ENCODE measurements around the gene SPRR1A. TPM values are rescaled to one million over a fixed set of nuclear protein-coding genes. Genes with fewer than 3 reads are reported as not detected.
"Not testable (repeated sequence)": the region's sequence is repeated elsewhere in the genome, so short reads cannot be mapped to it uniquely, and the experiment has no call there.

SPRR1A gene
- total and polyA plus RNA-seq, 2 of the 13 experiments (the other 11 are each of a cell fraction or from before 2014, with no cell fraction given) = not detected

DNA sequence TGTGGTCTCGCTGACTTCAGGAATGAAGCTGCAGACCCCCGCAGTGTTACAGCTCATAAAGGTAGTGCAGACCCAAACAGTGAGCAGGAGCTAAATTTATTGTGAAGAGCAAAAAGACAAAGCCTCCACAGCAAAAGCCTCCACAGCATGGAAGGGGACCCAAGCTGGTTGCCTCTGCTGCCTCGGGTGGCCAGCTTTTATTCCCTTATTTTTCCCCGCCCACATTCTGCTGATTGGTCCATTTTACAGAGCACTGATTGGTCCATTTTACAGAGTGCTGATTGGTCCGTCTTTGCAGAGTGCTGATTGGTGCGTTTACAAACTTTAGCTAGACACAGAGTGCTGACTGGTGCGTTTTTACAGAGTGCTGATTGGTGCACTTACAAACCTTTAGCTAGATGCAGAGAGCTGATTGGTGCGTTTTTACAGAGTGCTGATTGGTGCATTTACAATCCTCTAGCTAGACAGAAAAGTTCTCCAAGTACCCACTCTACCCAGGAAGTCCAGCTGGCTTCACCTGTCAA lies 27.4 kb downstream of the SPRR1A start:
- H3K9me3 ChIP-seq (ENCODE audit: low read length); H3K27ac ChIP-seq (ENCODE audit: extremely low read length, insufficient read depth, low read length); H4K20me1 ChIP-seq (ENCODE audit: insufficient read depth, low read length); H3K4me1 ChIP-seq (ENCODE audit: insufficient read depth, low read length); H3K27me3 ChIP-seq (ENCODE audit: control insufficient read depth in 1 of 2, insufficient read depth in 2 of 2, low read length in 2 of 2); POLR2A ChIA-PET; in situ Hi-C loops (cut with HindIII; ENCODE audit: extremely low pct_ligation_motif_present, low pct_unique_long_range_greater_than_20kb); H3K36me3 ChIP-seq (replicated peaks in 1 of 2; ENCODE audit: control insufficient read depth in 1 of 2, insufficient read depth in 2 of 2, low read length in 2 of 2); BruUV-seq (replicated peaks); ATAC-seq; DNase-seq (ENCODE audit: low spot score); H3K4me3 ChIP-seq (replicated peaks in 1 of 3; ENCODE audit: insufficient read depth in 1 of 3, low read depth in 2 of 3, low read length in 3 of 3); H3K4me2 ChIP-seq (ENCODE audit: low read depth, low read length); H2AFZ ChIP-seq (ENCODE audit: low read length); FAIRE-seq; H3K9ac ChIP-seq (ENCODE audit: insufficient read depth, low read depth, low read length); CTCF ChIA-PET (ENCODE audit: low intra/inter-chr PET ratio, low total read pairs); H3K79me2 ChIP-seq (ENCODE audit: insufficient read depth, low read length); intact Hi-C loops (cut with micrococcal nuclease; ENCODE audit: unreplicated experiment): not testable (repeated sequence)
- 15% methylated on average over 8 of the region's 8 CpGs for WGBS (ENCODE audit: low lambda C conversion rate)
- peak in 1 of 2 experiments; percentile 60; a peak in 3 of 4 replicates for TF ChIP-seq MAFK (conservative IDR thresholded peaks at IDR 0.05 in 1 of 2, IDR thresholded peaks at IDR 0.05 in 1 of 2; ENCODE audit: low read length in 2 of 2)
- TF ChIP-seq MAFF (IDR thresholded peaks at IDR 0.05; ENCODE audit: low read depth, low read length) = peak; percentile 43; the same call in 1 of the 2 replicates

DNA sequence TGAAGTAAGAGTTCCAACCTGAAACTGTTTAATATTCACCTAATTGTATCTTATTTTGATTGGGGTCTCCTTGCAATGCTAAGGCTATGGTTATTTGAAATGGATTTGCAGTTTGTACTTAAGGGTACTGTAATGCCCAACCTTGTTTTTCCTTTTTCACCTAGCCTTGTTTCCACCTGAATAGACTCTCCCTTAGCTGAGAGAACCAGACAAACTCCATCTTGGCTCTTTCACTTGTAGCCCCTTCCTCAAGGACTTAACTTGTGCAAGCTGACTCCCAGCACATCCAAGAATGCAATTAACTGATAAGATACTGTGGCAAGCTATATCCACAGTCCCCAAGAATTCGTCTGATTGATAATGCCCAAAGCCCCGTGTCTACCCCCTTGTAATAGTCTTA lies 37.9 kb downstream of the SPRR1A start:
- in situ Hi-C loops (cut with HindIII; ENCODE audit: extremely low pct_ligation_motif_present, low pct_unique_long_range_greater_than_20kb); H3K9ac ChIP-seq (ENCODE audit: insufficient read depth, low read depth, low read length); H2AFZ ChIP-seq (ENCODE audit: low read length); H3K36me3 ChIP-seq (replicated peaks in 1 of 2; ENCODE audit: control insufficient read depth in 1 of 2, insufficient read depth in 2 of 2, low read length in 2 of 2); H3K4me1 ChIP-seq (ENCODE audit: insufficient read depth, low read length); POLR2A ChIA-PET; H3K4me3 ChIP-seq (replicated peaks in 1 of 3; ENCODE audit: insufficient read depth in 1 of 3, low read depth in 2 of 3, low read length in 3 of 3); BruUV-seq (replicated peaks); H3K27ac ChIP-seq (ENCODE audit: extremely low read length, insufficient read depth, low read length); ATAC-seq; H3K79me2 ChIP-seq (ENCODE audit: insufficient read depth, low read length); CTCF ChIA-PET (ENCODE audit: low intra/inter-chr PET ratio, low total read pairs); FAIRE-seq; DNase-seq (ENCODE audit: low spot score); intact Hi-C loops (cut with micrococcal nuclease; ENCODE audit: unreplicated experiment); H3K4me2 ChIP-seq (ENCODE audit: low read depth, low read length); H4K20me1 ChIP-seq (ENCODE audit: insufficient read depth, low read length); H3K9me3 ChIP-seq (ENCODE audit: low read length); H3K27me3 ChIP-seq (ENCODE audit: control insufficient read depth in 1 of 2, insufficient read depth in 2 of 2, low read length in 2 of 2): not testable (repeated sequence)
- WGBS (ENCODE audit: low lambda C conversion rate) = 6% methylated on average over 2 of the region's 2 CpGs

DNA sequence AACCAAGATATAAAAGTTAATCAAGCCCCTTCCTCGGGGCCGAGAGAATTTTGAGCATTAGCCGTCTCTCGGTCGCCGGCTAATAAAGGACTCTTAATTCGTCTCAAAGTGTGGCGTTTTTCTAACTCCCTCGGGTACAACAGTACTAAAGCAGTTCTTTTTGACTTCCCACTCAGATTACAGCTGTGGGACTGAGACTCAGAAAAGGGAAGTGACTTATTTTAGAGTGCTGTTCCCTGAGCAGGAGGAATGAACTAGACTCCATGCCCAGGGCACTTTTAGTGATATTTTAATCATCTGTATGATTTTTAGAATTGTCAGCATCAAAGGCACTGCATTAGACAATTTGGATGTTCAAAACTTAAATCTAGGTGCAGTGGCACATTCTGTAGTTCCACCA lies 38.5 kb downstream of the SPRR1A start:
- WGBS (ENCODE audit: low lambda C conversion rate) = 39% methylated on average over 9 of the region's 9 CpGs
- H3K79me2 ChIP-seq (ENCODE audit: insufficient read depth, low read length); FAIRE-seq; CTCF ChIA-PET (ENCODE audit: low intra/inter-chr PET ratio, low total read pairs); H3K36me3 ChIP-seq (replicated peaks in 1 of 2; ENCODE audit: control insufficient read depth in 1 of 2, insufficient read depth in 2 of 2, low read length in 2 of 2); H4K20me1 ChIP-seq (ENCODE audit: insufficient read depth, low read length); DNase-seq (ENCODE audit: low spot score); H3K27me3 ChIP-seq (ENCODE audit: control insufficient read depth in 1 of 2, insufficient read depth in 2 of 2, low read length in 2 of 2); H3K27ac ChIP-seq (ENCODE audit: extremely low read length, insufficient read depth, low read length); H3K4me1 ChIP-seq (ENCODE audit: insufficient read depth, low read length); H3K9me3 ChIP-seq (ENCODE audit: low read length); intact Hi-C loops (cut with micrococcal nuclease; ENCODE audit: unreplicated experiment); BruUV-seq (replicated peaks); in situ Hi-C loops (cut with HindIII; ENCODE audit: extremely low pct_ligation_motif_present, low pct_unique_long_range_greater_than_20kb); H3K4me3 ChIP-seq (replicated peaks in 1 of 3; ENCODE audit: insufficient read depth in 1 of 3, low read depth in 2 of 3, low read length in 3 of 3); H2AFZ ChIP-seq (ENCODE audit: low read length); POLR2A ChIA-PET; H3K9ac ChIP-seq (ENCODE audit: insufficient read depth, low read depth, low read length); ATAC-seq; H3K4me2 ChIP-seq (ENCODE audit: low read depth, low read length): not testable (repeated sequence)

Measured in HepG2 (cell line).